GM19324 (cell line): Measurements from ENCODE around the gene TM9SF1.

Experiments used
- ATAC-seq: cut with Tn5 transposase; IDR thresholded peaks from one replicate; pipeline ENCODE4 v1.9.1; 2021; ENCODE audit warnings: mild to moderate bottlenecking, moderate library complexity; ENCODE audit not compliant: unreplicated experiment, low FRiP score

Gene TM9SF1

GRCh38 chr14:24195186-24196070, at the start of gene TM9SF1:
TSS of gene TM9SF1 (minus strand) at chr14:24195441. CDS start at chr14:24195019, 422 bp downstream.
- peak; percentile 88 for ATAC-seq

- no peak for ATAC-seq
Measured at GRCh38 chr14:24243336-24243836, 48.1 kb upstream of the TM9SF1 start.

- ATAC-seq: peak; percentile 80
Measured at GRCh38 chr14:24241829-24242443, 46.7 kb upstream of the TM9SF1 start.

- ATAC-seq: no peak
Measured at GRCh38 chr14:24240110-24240918, 45.1 kb upstream of the TM9SF1 start.

- ATAC-seq: no peak
Measured at GRCh38 chr14:24238527-24239037, 43.3 kb upstream of the TM9SF1 start.

GRCh38 chr14:24238123-24238522, 42.9 kb upstream of the TM9SF1 start:
- no peak for ATAC-seq

- no peak for ATAC-seq
Measured at GRCh38 chr14:24237463-24237955, 42.3 kb upstream of the TM9SF1 start.

GRCh38 chr14:24236689-24237462, 41.6 kb upstream of the TM9SF1 start:
- no peak for ATAC-seq

GRCh38 chr14:24235804-24236688, 40.8 kb upstream of the TM9SF1 start:
- no peak for ATAC-seq

- ATAC-seq: no peak
Measured at GRCh38 chr14:24234095-24235005, 39.1 kb upstream of the TM9SF1 start.

- ATAC-seq: no peak
Measured at GRCh38 chr14:24233538-24233866, 38.3 kb upstream of the TM9SF1 start.

GRCh38 chr14:24232645-24233537, 37.6 kb upstream of the TM9SF1 start, which contains the start of gene GMPR2:
TSS of gene GMPR2 (plus strand) at chr14:24232929. CDS start at chr14:24233254, 325 bp downstream.
- peak; percentile 52 for ATAC-seq

GRCh38 chr14:24232121-24232644, 36.9 kb upstream of the TM9SF1 start, which contains the start of gene NEDD8:
TSS of gene NEDD8 (minus strand) at chr14:24232367. CDS start at chr14:24232267, 100 bp downstream.
- peak; percentile 77 for ATAC-seq

- ATAC-seq: no peak
Measured at GRCh38 chr14:24231263-24232120, 36.3 kb upstream of the TM9SF1 start.

- ATAC-seq: no peak
Measured at GRCh38 chr14:24228902-24229301, 33.7 kb upstream of the TM9SF1 start.
